Activated CD8-positive, alpha-beta T cell treated with anti-CD3 and anti-CD28 coated beads for 36 hours (primary cell): ENCODE results near the gene C5orf34. TPM values are rescaled to one million over a fixed set of nuclear protein-coding genes. Genes with fewer than 3 reads are reported as not detected.

Source experiments
- ATAC-seq: fragments of 200-7000 bp; cut with Tn5 transposase; one replicate; pipeline ENCODE4 v1.10.0; 2021; ENCODE audit warnings: mild to moderate bottlenecking, moderate library complexity
- CTCF ChIA-PET: fragments of 350-600 bp; sonication (Branson Sonifier 250); formaldehyde crosslinking; loops from one replicate; lab custom pipeline; 2021; ENCODE audit warnings: antibody characterized with exemption; lab: Charles Lee
- POLR2A ChIA-PET: fragments of 350-600 bp; sonication (Branson Sonifier 250); formaldehyde crosslinking; loops from one replicate; lab custom pipeline; 2021; ENCODE audit warnings: antibody characterized with exemption; lab: Charles Lee
- DNase-seq: peaks from one replicate; pipeline ENCODE4 v3.0.0-alpha.2; 2020
- H3K27ac Mint-ChIP-seq: one replicate; pipeline ENCODE4 v1.8.0; 2021; ENCODE audit warnings: mild to moderate bottlenecking, mixed read lengths
- H3K27me3 Mint-ChIP-seq: one replicate; pipeline ENCODE4 v1.8.0; 2021; ENCODE audit warnings: mixed read lengths
- H3K36me3 Mint-ChIP-seq: one replicate; pipeline ENCODE4 v1.8.0; 2021; ENCODE audit warnings: low read depth, mixed read lengths
- H3K4me1 Mint-ChIP-seq: one replicate; pipeline ENCODE4 v1.8.0; 2021; ENCODE audit warnings: low read depth, mixed read lengths
- H3K4me3 Mint-ChIP-seq: one replicate; pipeline ENCODE4 v1.8.0; 2021; ENCODE audit warnings: mild to moderate bottlenecking, moderate library complexity, mixed read lengths
- H3K9me3 Mint-ChIP-seq: one replicate; pipeline ENCODE4 v1.8.0; 2021; ENCODE audit warnings: mixed read lengths
- intact Hi-C: fragments of 100-400 bp; cut with micrococcal nuclease; formaldehyde crosslinking; loops from one replicate; pipeline ENCODE4 v1.10.0; 2022
- total RNA-seq, 2 experiments: library from RNA; stranded (reverse); gene quantifications; one replicate each; pipeline ENCODE4 v1.2.3, GENCODE V29; 2021
- TF ChIP-seq, protein P1 (sequence below): fragments of 200-600 bp; IDR thresholded peaks from one replicate; pipeline ENCODE4 v1.8.0; 2022; ENCODE audit warnings: antibody characterized with exemption, mild to moderate bottlenecking

Gene C5orf34
- total RNA-seq, 2 experiments from 2014 or later, result 9.1 to 10.5 TPM

DNA sequence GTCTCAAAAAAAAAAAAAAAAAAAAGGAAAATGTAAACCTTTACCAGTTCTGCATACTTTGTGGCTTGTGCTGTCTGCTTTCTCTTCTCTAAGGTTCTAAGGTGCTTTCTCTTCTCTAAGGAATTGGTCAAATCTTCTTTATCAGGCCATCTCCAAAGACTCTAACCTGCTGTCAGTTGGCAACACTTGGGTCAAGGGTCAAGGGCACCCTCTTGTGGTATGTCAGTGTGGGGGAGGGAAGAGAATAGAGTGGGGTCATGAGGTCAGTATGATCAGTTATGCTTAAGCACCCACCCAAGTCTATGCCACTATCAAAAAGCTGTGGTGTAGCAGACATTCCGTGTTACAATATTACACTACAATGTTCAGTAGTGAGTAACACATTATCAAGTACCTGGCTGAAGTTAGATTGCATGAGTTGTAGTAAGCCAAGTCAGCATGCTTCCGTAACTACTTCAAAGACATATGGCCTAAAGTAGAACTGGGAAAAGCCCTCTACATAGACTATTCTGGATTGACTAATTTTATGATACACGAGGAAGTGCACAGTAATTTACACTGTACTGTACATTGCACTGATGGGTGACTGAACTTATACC is 77.8 kb downstream of the C5orf34 start:
- no peaks in the 10 kb centered on the region for H3K27me3 Mint-ChIP-seq
- no peak for DNase-seq
- ATAC-seq, result no peak
- ChIA-PET CTCF (no interaction called here), POLR2A (no interaction called here)
- TF ChIP-seq, protein P1, sequence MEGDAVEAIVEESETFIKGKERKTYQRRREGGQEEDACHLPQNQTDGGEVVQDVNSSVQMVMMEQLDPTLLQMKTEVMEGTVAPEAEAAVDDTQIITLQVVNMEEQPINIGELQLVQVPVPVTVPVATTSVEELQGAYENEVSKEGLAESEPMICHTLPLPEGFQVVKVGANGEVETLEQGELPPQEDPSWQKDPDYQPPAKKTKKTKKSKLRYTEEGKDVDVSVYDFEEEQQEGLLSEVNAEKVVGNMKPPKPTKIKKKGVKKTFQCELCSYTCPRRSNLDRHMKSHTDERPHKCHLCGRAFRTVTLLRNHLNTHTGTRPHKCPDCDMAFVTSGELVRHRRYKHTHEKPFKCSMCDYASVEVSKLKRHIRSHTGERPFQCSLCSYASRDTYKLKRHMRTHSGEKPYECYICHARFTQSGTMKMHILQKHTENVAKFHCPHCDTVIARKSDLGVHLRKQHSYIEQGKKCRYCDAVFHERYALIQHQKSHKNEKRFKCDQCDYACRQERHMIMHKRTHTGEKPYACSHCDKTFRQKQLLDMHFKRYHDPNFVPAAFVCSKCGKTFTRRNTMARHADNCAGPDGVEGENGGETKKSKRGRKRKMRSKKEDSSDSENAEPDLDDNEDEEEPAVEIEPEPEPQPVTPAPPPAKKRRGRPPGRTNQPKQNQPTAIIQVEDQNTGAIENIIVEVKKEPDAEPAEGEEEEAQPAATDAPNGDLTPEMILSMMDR, result no peak
- intact Hi-C loops, result no loop called here
- H3K4me3 Mint-ChIP-seq, result no peak overlapping the region
- no peak overlapping the region for H3K27ac Mint-ChIP-seq
- H3K9me3 Mint-ChIP-seq, result peaks cover 33% of the 10 kb centered on the region
- H3K4me1 Mint-ChIP-seq, result no peaks in the 10 kb centered on the region
- peaks cover 2% of the 10 kb centered on the region for H3K36me3 Mint-ChIP-seq

Other genes starting within 250 kb of the C5orf34 start
- 10 to 100 TPM; 63.6 to 65.7 TPM for gene HMGCS1, start 201.7 kb downstream of the C5orf34 start, total RNA-seq
- gene CCL28, start 102.8 kb downstream of the C5orf34 start, total RNA-seq, result 10 to 100 TPM; 12.4 to 15.0 TPM
- 10 to 100 TPM; 14.4 to 20.0 TPM for gene TMEM267, start 31.3 kb downstream of the C5orf34 start, total RNA-seq
- gene PAIP1, start 41.9 kb upstream of the C5orf34 start, total RNA-seq, result 10 to 100 TPM; 43.6 to 44.6 TPM
- 10 to 100 TPM; 72.0 to 78.4 TPM for gene NNT, start 88.0 kb upstream of the C5orf34 start, total RNA-seq